Stimulated activated naive CD4-positive, alpha-beta T cell treated with Interleukin-2 at 50 U/mL for 16 hours (primary cell): ENCODE data around the gene ARG2.
A peak's percentile ranks its signal among the peaks of the same experiment; 100 is the strongest.

ENCODE experiments used
- DNase-seq: peaks from one replicate; lab custom pipeline; 2025; lab: John Stamatoyannopoulos, UW

ARG2 gene

DNA sequence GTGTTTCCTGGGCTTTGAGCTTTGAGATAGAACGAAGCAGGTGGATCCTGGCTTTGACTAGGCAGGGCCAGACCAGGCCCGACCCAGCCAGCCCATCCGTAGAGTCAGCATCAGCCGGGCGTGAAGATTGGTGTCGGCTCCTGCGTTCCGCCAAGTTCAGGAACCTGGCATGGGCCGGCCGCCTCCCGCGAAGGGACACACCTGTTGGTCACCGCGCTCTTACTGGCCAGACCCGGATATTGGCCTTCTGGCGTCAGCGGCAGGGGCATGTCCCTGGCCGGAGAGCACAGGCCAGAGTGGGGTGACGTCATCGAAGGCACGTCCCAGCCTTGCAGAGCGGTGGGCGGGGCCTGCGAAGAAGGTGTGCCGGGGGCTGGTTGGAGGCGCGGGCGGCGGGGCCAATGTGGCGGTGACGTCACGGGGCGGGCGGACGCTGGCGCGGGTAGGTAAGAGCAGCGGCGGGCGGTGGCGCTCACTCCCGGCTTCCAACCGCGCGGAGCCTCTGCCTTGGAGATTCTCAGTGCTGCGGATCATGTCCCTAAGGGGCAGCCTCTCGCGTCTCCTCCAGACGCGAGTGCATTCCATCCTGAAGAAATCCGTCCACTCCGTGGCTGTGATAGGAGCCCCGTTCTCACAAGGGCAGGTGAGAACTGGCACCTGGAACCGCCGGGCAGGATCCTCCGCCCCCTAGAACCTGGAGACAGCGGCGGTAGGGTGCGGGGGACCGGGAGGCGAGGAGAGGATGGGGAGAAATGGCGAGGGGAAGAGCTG lies at the start of gene ARG2:
Gene ARG2, plus strand, starts transcription at position 475 of the 771 bp plus-strand sequence. Its CDS starts 58 bp downstream, at position 533.
- peak; percentile 95 for DNase-seq

DNA sequence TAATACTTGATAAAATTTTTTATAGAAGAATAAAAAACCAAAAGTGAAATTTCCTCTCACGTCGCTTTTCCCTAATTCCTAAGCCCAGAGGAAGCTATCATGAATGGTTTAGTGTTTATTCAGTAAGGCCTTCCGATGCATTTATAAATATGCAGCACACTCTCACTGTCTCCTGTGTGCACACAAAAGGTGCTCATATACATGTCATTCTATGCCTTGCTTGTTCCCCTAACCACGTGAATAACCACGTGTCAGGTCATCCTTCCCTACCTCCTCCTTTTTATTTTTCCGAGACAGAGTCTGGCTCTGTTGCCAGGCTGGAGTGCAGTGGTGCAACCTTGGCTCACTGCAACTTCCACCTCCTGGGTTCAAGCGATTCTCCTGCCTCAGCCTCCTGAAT lies 49.3 kb upstream of the ARG2 start:
- DNase-seq = no peak

DNA sequence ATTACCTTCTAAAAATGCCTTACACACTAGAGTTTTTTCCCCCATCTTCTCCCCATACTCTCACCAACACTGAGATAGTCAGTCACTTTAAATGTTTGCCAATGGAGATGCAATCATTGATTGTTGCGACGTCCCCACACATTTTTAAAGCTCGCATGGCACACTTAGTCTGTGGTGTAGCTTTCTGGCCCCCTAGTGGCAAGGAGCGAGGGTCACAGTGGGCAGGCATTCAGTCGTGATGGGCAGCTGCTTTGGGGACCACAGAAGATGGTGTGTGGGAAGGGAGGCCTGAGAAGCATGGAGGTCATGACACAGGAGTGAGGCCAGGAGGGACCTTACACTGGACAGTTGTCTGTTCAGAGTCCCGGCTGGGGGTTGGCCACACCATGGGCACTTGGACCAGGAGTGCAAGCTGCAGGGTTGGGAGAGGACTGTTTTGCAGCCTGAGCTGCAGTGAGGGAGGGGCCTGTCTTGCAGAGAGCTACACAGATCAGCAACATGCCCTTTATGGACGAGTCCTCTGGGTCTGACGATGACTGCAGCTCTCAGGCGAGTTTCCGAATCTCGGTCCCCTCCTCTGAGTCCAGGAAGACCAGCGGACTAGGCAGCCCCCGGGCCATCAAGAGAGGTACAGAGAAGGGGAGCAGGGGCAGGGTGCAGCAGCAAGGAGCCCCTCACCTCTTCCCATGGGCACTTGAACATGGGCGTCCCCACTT lies 48.3 kb upstream of the ARG2 start:
- DNase-seq = peak; percentile 50

DNA sequence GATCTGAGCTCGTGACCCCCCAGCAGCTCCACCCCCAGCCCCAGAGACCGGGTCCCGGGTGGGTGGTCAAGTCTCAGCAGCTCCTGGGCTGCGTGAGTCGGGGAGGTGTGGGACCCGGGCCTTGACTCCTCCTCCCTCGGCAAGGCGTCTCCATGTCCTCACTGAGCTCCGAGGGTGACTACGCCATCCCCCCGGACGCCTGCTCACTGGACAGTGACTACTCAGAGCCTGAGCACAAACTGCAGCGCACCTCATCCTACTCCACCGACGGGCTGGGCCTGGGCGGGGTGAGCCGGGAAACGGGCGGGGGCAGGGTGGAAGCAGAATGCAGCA lies 47.8 kb upstream of the ARG2 start:
- no peak for DNase-seq

DNA sequence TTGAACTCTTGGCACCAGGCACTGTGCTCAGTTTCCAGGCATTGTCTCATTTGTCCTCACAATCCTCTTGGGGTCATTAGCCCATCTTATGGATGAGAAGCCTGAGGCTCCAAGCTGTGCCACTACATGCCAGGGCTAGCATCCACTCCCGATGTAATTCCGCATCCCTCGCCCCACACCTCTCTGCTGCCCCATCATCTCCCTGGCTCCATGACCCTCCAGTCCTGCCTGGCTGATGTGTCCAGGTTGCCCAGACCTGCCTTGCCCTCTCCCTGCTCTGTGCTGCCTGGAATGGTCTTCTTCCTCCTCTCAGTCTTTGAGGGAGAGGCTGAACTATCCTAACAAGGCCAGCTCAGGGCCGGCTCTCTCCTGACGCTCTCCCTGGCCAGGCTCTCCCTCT lies 47.1 kb upstream of the ARG2 start:
- no peak for DNase-seq

DNA sequence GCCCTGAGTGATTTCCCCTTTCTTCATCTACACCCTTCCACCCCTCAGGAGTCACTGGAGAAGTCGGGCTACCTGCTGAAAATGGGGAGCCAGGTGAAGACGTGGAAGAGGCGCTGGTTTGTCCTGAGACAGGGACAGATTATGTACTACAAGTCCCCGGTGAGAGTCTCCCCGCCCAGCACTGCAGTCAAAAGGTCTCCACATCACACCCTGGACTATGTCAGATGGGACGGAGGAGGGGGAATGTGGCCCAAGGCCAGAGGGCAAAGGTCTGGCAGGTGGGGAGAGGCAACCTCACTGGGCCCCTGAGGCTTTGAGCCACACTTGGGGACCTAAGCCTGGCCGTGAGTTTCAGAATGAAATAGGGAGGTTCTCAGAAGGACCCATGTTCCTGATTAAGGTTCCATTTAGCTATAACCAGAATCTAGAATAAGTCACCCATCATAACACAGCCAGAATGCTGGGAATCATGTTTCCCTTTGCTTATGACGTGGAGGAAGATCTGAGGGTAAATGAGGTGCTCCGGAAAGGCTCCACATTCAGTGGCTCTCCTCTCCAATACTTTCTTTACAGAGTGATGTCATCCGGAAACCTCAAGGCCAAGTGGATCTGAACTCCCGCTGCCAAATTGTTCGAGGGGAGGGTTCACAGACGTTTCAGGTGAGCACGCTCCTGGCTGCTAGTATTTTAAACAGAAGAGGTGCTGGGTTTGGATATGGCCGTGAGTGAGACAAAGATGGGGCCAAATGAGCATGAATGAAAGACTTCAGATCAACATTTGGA lies 46.3 kb upstream of the ARG2 start:
- DNase-seq = no peak

DNA sequence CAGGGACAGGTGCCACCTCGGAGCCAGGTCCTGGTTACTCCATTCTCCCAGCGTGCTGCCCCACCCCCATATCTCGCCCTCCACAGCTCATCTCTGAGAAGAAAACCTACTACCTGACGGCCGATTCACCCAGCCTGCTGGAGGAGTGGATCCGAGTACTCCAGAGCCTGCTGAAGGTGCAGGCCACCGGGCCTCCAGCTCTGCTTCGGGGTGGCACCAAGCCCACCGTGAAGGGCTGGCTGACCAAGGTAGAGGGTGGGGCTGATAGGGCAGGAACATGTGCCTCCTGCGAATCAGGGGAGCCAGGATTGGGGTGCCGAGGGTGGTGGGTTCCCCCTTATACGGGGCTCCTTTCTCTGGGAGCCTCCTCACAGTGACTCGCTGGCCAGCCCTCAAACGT lies 45.6 kb upstream of the ARG2 start:
- DNase-seq = no peak

DNA sequence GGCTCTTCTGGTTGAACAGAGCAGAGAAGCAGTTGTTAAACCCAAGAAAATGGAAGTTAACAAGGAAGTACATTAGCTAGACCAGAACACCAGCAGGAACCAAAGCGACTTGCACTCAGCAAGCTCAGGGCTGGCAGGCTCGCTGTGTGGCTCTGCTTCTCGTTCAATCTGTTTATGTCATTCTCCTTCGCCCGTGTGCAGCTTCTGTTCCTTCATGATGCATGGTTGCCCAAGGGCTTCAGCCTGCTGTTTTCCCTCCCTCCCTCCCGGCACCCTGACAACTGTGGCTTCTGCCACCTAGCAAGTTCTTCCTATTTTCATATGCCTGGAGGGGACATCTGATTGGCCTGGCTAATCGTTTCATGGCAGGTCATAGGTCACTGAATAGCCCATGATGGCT lies 44.9 kb upstream of the ARG2 start:
- DNase-seq = no peak

DNA sequence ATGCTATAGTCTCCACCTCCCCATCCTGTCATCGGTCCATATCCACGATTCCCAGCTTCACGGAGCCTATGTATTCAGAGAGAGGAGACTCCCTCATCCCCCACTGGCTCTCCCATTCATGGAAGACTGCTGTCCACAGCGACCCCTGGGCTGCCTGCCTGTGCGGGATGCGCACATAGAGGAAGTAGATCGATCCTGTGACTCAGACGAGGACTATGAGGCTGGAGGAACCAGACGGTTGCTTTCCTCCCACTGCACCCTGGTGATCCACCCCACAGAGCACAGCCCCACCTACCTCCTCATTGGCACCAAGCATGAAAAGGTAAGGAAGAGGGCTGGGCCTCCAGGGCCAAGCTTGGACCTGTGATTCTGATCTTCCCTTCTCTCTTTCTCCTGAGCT lies 44.0 kb upstream of the ARG2 start:
- no peak for DNase-seq

DNA sequence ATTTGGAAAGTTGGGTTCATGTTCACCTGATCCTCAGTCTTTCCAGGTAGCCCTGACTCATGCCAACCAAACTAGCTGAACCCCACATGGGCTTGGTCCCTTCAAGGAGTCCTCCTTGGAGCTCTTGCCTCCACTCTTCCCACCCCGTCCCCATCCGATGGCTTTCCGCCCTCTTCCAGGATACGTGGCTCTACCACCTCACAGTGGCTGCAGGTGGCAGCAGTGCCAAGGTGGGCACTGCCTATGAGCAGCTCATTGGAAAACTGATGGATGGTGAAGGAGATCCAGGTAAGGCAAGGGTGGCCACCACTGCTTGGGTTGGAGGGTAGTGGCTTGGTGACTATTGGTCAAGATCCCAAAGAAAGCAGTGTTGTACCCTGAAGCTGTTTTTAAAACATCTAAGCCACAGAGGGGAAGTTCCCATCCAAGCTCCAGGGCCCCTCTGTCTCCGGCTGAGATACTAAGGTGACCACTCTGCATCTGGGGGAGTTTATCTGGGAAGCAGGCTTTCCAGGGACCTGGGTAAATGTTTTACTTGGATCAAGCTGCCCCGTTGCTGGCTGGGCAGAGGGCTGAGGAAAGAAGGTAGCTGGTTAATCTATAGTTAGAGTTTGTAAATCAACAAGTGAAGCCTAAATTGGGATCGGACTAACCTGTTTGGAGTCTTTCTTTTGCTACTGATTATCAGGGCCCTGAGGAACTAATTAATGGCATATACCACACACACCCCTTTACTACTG lies 43.3 kb upstream of the ARG2 start:
- DNase-seq = no peak

DNA sequence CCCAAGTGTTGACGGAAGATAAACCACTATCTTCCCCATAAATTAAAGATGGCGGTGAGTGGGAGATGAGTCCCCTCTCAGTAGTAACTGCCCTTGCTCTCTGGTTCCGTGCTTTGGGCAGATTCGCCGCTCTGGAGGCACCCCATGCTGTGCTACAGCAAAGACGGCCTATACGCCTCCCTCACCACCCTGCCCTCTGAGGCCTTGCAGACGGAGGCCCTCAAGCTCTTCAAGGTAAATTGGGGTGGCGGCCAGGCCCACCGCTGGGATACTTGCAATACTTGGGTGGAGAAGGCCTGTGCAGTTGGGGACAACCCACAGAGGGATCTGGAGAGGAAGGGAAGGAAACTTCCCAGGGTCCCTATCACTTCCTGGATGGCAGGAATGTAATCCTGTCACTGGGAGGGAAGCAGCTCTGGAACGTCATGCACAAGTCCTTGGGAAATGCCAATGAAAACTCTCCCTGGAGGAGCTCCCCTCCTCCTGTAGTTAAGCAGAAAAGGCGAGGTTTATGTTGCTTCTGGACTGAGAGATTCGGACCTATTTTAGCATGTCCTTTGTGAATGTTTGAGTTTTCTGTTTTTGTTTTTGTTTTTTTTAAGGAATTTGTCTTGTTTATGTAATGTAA lies 42.4 kb upstream of the ARG2 start:
- no peak for DNase-seq

DNA sequence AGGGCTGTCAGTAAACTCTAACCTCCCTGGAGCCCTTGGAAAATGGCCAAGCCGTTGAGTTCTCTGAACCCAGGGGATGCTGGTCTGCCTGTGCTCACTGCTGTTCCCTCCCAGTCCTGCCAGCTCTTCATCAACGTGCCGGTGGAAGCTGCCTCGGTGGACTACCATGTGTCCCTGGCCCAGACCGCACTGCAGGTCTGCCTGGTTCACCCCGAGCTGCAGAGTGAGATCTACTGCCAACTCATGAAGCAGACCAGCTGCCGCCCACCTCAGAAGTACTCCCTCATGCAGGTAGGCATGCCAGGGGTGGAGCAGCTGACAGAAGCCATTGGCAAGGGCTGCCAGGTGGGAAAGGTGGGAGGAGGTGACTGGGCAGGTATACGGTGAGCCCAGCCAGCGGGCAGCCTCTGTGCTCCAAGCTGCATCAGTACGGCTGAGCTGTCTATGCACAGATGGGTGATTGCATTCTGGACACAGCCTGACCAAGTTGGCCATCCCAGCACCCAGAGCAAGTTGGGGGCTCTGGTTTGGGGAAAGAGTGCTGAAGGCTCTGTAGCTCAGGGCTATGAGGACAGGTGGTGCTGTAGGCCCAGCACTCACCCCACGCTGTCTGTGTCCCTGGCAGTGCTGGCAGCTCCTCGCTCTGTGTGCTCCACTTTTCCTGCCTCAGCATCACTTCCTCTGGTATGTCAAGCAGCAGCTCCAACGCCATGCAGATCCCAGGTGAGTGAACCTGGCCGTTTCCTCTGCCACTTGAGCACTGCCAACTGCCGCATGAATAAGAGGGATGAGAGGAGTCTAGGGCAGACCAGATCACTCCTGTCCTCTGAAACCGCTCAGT lies 41.6 kb upstream of the ARG2 start:
- no peak for DNase-seq

DNA sequence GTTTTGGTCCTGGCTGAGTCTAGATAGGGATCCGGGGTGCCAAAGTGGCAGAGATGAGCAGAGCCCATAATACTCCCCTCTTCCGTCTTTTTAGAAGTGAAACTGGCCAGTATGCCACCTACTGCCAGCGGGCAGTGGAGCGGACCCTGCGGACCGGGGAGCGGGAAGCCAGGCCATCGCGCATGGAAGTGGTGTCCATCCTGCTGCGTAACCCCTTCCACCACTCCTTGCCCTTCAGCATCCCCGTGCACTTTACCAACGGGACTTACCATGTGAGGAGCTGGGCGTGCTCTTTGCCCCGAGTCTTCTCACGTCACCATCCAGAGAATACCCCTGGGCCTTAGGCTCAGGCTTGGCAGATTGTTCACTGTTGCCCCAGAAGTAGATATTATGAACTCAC lies 40.7 kb upstream of the ARG2 start:
- no peak for DNase-seq

DNA sequence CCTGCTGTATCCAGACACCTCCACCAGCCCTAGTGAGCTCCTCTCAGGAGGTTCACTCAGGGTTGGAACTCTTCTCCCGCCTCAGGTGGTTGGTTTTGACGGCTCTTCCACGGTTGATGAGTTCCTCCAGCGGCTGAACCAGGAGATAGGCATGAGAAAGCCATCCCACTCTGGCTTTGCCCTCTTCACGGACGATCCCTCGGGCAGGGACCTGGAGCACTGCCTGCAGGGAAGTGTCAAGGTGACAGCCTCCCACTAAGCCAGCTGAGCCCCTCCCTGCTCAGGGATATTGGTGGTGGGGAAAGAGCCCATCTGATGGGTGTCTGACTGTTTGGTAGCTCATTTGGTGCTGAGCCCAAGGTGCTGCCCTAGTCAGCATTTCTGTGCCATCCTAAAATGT lies 40.1 kb upstream of the ARG2 start:
- DNase-seq = no peak

DNA sequence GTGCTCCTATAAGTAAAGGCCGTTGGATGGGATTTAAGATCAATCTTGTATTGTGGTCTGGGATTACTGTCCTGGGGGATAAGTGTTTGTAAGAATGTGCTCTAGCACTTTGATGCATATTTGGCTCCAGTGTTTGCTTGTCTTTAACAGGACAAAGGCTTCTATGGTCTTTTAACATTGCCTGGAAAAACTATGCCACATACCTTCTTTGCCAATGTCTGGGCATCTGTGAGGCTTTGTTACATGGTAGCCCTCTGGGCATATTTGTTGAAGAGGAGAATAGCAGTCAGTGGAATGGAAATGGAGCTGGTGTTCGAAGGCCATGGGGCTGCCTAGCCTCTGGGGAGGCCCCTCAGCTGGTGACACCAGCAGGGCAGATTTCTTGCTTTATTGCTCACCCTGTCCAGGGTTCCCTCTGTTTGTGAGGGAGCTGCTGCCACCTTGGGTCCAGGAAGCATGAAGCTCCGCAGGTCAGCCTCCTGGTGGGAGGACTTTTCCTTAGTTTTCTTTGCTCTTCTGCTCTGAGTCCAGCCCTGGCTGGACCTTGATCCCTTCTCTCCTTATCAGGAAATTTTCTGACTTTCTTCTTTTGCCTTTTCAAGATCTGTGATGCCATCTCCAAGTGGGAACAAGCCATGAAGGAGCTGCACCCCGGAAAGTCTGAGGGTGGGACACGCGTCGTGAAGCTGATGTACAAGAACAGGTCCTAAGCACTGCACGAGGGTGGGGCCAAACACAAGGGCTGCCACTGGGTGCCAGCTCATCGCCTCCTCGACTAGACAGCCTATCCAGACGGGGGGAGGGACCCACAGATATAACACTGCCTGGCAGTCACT lies 39.2 kb upstream of the ARG2 start:
- DNase-seq = no peak

DNA sequence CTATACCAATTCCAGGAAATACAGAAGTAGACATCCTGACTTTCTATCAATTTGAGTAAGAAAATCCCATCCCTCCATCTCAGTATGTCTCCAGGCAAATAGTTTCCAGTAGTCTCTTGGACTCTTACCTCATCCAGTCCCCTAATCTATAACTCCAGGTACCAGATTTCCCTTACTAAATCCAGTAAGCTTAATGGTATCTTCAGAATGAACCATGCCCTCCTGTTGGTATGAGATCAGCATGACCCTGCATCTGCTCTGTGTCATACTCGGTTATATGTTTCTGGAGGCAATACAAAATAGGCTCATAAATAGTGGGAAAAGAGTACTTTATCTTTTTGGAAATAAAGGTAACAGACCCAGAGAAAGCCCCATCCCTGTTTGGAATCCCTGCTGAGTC lies 38.1 kb upstream of the ARG2 start:
- DNase-seq = no peak

DNA sequence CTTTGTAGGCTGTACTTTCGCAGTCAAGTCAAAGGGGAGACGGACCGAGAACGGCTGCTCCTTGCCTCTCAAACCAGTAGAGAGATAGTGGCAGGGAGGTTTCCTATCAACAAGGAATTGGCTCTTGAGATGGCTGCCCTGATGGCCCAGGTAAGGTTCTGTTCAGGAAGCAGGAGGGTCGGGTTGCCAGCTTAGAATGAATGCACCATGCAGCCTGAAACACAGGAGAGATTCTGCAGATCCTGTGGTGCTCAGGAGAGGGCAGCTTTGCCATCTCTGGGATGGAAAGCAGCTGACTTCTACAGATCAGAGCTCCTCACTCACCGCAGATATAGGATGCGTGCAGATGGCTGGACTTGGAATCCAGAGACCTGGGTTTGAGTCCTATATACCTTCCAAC lies 37.7 kb upstream of the ARG2 start:
- no peak for DNase-seq

DNA sequence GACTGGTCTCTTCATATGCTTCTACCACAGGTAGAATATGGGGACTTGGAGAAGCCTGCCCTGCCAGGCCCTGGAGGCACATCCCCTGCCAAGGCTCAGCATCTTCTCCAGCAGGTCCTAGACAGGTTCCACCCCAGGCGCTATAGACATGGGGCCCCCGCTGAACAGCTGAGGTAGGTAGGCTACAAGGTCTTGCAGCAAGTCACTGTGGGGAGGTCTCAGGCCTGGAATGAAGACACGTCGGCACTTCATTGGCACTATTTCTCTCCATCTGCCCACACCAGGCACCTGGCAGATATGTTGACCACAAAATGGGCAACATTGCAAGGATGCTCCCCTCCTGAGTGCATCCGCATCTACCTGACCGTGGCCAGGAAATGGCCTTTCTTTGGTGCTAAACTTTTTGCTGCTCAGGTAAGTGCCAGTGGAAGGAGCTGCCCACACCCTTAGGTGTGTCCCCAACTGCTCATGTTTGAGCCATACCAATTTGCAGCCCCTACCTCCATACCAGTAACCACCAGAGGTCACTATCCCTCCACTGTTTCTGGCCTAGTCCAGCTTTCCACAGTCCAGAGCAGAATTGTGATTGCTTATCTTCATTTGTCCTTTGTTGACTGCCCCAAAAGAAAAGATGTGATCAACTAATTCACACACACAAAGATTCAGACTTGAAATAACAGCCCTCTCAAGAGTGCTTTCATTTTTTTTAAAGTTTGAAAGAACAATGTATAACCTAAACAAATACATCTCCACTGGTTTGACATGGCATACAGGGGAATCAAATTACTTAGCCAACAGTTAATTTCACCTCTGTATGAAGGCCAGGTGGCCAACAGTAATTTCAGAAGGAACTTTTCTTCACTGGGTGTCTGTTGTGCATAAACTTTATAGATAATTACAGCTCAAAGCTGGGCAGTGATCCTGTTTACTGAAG lies 35.7 kb upstream of the ARG2 start:
- no peak for DNase-seq

DNA sequence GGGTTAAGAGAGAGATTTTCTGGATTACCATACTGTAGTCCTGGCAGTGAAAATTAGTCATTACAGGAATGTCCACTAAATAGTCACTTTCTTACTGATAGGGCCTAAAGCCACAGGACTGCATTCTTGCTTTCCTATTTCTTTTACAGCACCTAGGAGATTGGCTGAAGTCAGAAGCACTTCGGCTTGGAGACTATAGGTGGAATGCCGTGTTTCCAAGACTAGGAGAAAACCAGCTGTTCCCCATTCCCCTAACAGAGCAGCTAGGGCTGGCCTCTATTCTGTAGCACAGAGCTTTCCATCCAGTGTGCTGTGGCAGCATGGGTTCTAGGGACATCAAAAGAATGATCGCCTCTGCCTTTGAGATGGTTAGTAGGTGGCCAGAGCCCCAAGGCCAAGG lies 34.7 kb upstream of the ARG2 start:
- no peak for DNase-seq
